OCI-LY7 (cell line): ENCODE data around the gene KCNK5. TPM values are rescaled to one million over a fixed set of nuclear protein-coding genes. Genes with fewer than 3 reads are reported as not detected.

Experiments used
- BruUV-seq: library from RNA; stranded (reverse); fragments of 400-500 nt; replicated peaks from 2 replicates; lab custom pipeline; 2021; lab: Mats Ljungman, UMichigan
- CTCF ChIA-PET: fragments of 300-600 bp; sonication (Branson Sonifier 250); formaldehyde crosslinking; loops from one replicate; lab custom pipeline; 2022; ENCODE audit warnings: antibody characterized with exemption; ENCODE audit not compliant: unreplicated experiment; lab: Charles Lee
- POLR2A ChIA-PET: fragments of 300-600 bp; sonication (Branson Sonifier 250); formaldehyde crosslinking; loops from one replicate; lab custom pipeline; 2022; ENCODE audit warnings: antibody characterized with exemption; lab: Charles Lee
- DNase-seq: peaks from one replicate; pipeline ENCODE4 v3.0.0-alpha.2; 2015; ENCODE audit warnings: low spot score
- H2AFZ ChIP-seq: fragments of 200-600 bp; sonication (generic), shearing (Covaris generic); 2 replicates; pipeline ENCODE4 v1.6.1; 2014; ENCODE audit warnings: mild to moderate bottlenecking, antibody characterized with exemption, low read length, moderate library complexity
- H3K27ac ChIP-seq: fragments of 200-600 bp; sonication (generic); 2 replicates; pipeline ENCODE4 v1.5.1; 2014; ENCODE audit warnings: mixed run types, low read depth, mild to moderate bottlenecking, moderate library complexity, low read length, inconsistent platforms; ENCODE audit not compliant: poor library complexity, severe bottlenecking
- H3K36me3 ChIP-seq: fragments of 200-600 bp; sonication (generic); 2 replicates; pipeline ENCODE4 v1.6.1; 2014; ENCODE audit warnings: mild to moderate bottlenecking, antibody characterized with exemption, low read length, moderate library complexity, mixed read lengths; ENCODE audit not compliant: insufficient read depth
- H3K4me1 ChIP-seq: fragments of 200-600 bp; sonication (generic); 2 replicates; pipeline ENCODE4 v1.5.1; 2014; ENCODE audit warnings: mild to moderate bottlenecking, low read length; ENCODE audit not compliant: insufficient read depth, poor library complexity, severe bottlenecking
- H3K4me2 ChIP-seq: fragments of 200-600 bp; sonication (generic); 2 replicates; pipeline ENCODE4 v1.6.1; 2014; ENCODE audit warnings: mild to moderate bottlenecking, low read length
- H3K4me3 ChIP-seq: fragments of 200-600 bp; sonication (generic); 2 replicates; pipeline ENCODE4 v1.5.1; 2014; ENCODE audit warnings: mild to moderate bottlenecking, low read depth, low read length; ENCODE audit not compliant: poor library complexity, severe bottlenecking
- H3K79me2 ChIP-seq: fragments of 200-600 bp; sonication (generic); 2 replicates; pipeline ENCODE4 v1.6.1; 2016; ENCODE audit warnings: low read depth, mild to moderate bottlenecking, low read length, moderate library complexity, mixed read lengths; ENCODE audit not compliant: insufficient read depth
- H3K9me2 ChIP-seq: fragments of 200-600 bp; sonication (generic); 2 replicates; pipeline ENCODE4 v1.6.1; 2016; ENCODE audit warnings: mild to moderate bottlenecking, low read length, mixed read lengths; ENCODE audit not compliant: insufficient read depth
- H3K9me3 ChIP-seq: fragments of 200-600 bp; sonication (generic); 2 replicates; pipeline ENCODE4 v1.6.1; 2014; ENCODE audit warnings: mild to moderate bottlenecking, mixed run types, low read length, mixed read lengths
- H4K20me1 ChIP-seq: fragments of 200-600 bp; sonication (generic); 2 replicates; pipeline ENCODE4 v1.6.1; 2014; ENCODE audit warnings: mild to moderate bottlenecking, antibody characterized with exemption, low read length, moderate library complexity, mixed read lengths; ENCODE audit not compliant: insufficient read depth
- EZH2phosphoT487 ChIP-seq: fragments of 200-600 bp; sonication (generic); IDR thresholded peaks from 2 replicates; pipeline ENCODE4 v1.6.1; 2018; ENCODE audit warnings: low read depth, borderline replicate concordance, mild to moderate bottlenecking, mixed run types, antibody characterized with exemption, low read length, moderate library complexity, mixed read lengths
- intact Hi-C: fragments of 100-400 bp; cut with micrococcal nuclease; formaldehyde crosslinking; loops from one replicate; pipeline ENCODE4 v1.10.0; 2022; ENCODE audit not compliant: unreplicated experiment
- total RNA-seq, 2 experiments: library from RNA; depleted of rRNA in 1 of 2; stranded (reverse); fragments of >200 nt in 1 of 2; shearing (Covaris generic) in 1 of 2; gene quantifications; 2 replicates each; pipeline ENCODE4 v1.2.3, GENCODE V29; 2014 to 2022
- TF ChIP-seq, protein P1 (sequence below): fragments of 200-600 bp; sonication (generic); conservative IDR thresholded peaks from 2 replicates; pipeline ENCODE4 v1.5.1; 2014; ENCODE audit warnings: mild to moderate bottlenecking, antibody characterized with exemption, low read length, moderate library complexity, mixed read lengths

The KCNK5 gene
- total RNA-seq, 2 experiments from 2014 or later, result not detected

DNA sequence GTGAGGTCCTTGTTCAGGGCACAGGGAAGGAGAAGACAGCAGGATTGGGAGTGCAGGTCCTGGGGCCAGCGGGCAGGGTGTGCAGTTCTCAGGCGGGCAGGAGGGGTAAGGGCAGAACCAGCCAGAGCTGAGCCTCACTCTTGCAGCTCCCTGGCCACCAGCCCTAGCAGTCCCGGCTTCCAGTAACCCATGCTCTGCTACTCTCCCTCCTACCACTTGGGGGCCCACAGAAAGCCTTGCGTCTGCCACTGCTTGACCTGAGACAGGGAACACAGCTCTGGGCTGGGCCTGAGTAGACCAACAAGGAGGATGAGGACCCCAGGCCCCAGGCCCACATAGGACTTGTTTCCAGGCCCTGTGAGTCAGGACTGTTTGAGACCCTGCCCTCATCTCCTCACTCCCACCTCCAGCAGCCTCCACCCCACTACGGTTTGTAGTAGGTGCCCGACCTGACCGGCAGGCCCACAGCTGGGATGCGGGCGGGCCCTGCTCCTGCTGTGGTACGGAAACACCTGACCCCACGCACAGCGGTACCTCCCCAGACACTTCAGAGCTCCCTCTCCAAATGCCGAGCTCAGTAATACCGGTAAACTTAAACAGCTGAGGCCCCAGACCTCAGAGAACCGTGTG, 39.2 kb downstream of the KCNK5 start:
- POLR2A ChIA-PET, result no interaction called here
- Histone ChIP-seq H3K4me2 (no peak overlapping the region), H4K20me1 (no peaks in the 10 kb centered on the region), H2AFZ (no peak overlapping the region), H3K4me3 (no peak overlapping the region), H3K9me3 (no peaks in the 10 kb centered on the region), H3K27ac (no peak overlapping the region), H3K4me1 (no peaks in the 10 kb centered on the region), H3K9me2 (no peaks in the 10 kb centered on the region), H3K36me3 (no peaks in the 10 kb centered on the region), H3K79me2 (no peaks in the 10 kb centered on the region)
- TF ChIP-seq EZH2phosphoT487, result no peak
- TF ChIP-seq, protein P1, sequence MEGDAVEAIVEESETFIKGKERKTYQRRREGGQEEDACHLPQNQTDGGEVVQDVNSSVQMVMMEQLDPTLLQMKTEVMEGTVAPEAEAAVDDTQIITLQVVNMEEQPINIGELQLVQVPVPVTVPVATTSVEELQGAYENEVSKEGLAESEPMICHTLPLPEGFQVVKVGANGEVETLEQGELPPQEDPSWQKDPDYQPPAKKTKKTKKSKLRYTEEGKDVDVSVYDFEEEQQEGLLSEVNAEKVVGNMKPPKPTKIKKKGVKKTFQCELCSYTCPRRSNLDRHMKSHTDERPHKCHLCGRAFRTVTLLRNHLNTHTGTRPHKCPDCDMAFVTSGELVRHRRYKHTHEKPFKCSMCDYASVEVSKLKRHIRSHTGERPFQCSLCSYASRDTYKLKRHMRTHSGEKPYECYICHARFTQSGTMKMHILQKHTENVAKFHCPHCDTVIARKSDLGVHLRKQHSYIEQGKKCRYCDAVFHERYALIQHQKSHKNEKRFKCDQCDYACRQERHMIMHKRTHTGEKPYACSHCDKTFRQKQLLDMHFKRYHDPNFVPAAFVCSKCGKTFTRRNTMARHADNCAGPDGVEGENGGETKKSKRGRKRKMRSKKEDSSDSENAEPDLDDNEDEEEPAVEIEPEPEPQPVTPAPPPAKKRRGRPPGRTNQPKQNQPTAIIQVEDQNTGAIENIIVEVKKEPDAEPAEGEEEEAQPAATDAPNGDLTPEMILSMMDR, result peak; percentile 63
- intact Hi-C loops, result loop anchor here (1.0 kb wide), 1 partner anchor 113 kb away; no protein-coding TSS in a partner anchor
- no TSS peak for BruUV-seq
- CTCF ChIA-PET, result no interaction called here
- DNase-seq, result peak; percentile 17

DNA sequence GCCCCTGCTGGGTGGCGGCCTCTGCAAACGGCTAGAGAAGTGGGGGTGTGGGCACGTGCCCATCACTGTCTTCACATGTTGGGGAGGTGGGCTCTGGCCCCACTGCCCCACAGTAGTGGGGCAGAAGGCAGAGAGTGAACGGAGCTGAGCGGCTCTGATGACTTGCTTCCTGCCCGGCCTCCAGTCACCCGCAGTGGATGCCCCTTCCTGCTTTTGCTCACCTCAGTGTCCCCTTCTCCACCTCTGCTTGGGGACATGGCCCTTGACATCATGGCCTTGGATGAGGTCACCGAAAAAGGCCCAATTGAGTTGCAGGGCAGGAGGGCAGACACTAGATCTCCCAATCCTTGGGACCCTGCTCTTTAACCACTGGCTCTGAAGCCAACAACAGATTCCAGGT, 40.1 kb downstream of the KCNK5 start:
- H3K9me3 ChIP-seq, result no peaks in the 10 kb centered on the region
- H3K36me3 ChIP-seq, result no peaks in the 10 kb centered on the region
- ChIA-PET CTCF (no interaction called here), POLR2A (no interaction called here)
- TF ChIP-seq EZH2phosphoT487, result no peak
- TF ChIP-seq, protein P1, result no peak
- H3K27ac ChIP-seq, result no peak overlapping the region
- no peak overlapping the region for H3K4me3 ChIP-seq
- intact Hi-C loops, result no loop called here
- no peak overlapping the region for H2AFZ ChIP-seq
- no peaks in the 10 kb centered on the region for H4K20me1 ChIP-seq
- no peak overlapping the region for H3K4me2 ChIP-seq
- no peak for DNase-seq
- no peaks in the 10 kb centered on the region for H3K79me2 ChIP-seq
- H3K9me2 ChIP-seq, result no peaks in the 10 kb centered on the region
- no peaks in the 10 kb centered on the region for H3K4me1 ChIP-seq
- no TSS peak for BruUV-seq

DNA sequence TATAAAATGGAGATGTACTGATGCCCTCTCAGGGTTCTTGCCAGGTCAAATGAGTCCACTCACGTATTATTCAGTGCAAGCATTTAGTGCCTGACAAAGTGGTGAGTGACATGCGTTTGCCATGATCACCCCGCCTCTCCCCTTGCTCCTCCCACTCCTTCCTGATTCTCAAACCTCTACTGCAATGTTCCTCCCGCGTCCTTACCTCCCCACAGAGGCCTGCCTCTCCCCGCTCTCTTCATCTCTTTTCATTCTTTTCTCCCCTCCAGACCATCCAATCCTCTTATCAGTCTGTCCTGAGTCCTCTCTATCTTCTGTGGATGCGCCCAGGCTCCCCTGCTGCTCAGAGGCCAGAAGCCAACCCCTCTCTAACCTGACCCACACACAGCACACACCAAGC, 40.7 kb downstream of the KCNK5 start:
- H4K20me1 ChIP-seq, result no peaks in the 10 kb centered on the region
- ChIA-PET CTCF (no interaction called here), POLR2A (no interaction called here)
- no peaks in the 10 kb centered on the region for H3K9me2 ChIP-seq
- no peaks in the 10 kb centered on the region for H3K79me2 ChIP-seq
- intact Hi-C loops, result no loop called here
- no TSS peak for BruUV-seq
- H3K4me3 ChIP-seq, result no peak overlapping the region
- H3K36me3 ChIP-seq, result no peaks in the 10 kb centered on the region
- no peak for TF ChIP-seq EZH2phosphoT487
- TF ChIP-seq, protein P1, result no peak
- no peaks in the 10 kb centered on the region for H3K9me3 ChIP-seq
- no peak overlapping the region for H2AFZ ChIP-seq
- no peak overlapping the region for H3K27ac ChIP-seq
- H3K4me2 ChIP-seq, result no peak overlapping the region
- no peak for DNase-seq
- no peaks in the 10 kb centered on the region for H3K4me1 ChIP-seq
